Astrocyte (in vitro differentiated cells and primary cell): ENCODE results near the gene RASSF3. TPM values are rescaled to one million over a fixed set of nuclear protein-coding genes. Genes with fewer than 3 reads are reported as not detected.
A peak's percentile ranks its signal among the peaks of the same experiment; 100 is the strongest.
"Not testable (repeated sequence)": the region's sequence is repeated elsewhere in the genome, so short reads cannot be mapped to it uniquely, and the experiment has no call there.

Experiments
- DNase-seq: peaks from one replicate; pipeline ENCODE4 v3.0.0-alpha.2; 2010; ENCODE audit warnings: low read depth
- FAIRE-seq: peaks from 2 replicates; lab custom pipeline; 2011; peaks lifted over from hg19 to GRCh38; lab: Jason Lieb, UNC
- H2AFZ ChIP-seq: 2 replicates; pipeline ENCODE4 v1.6.0; 2012; ENCODE audit warnings: low read depth, low read length, inconsistent platforms
- H3K27ac ChIP-seq: 2 replicates; pipeline ENCODE4 v1.5.1; 2011; ENCODE audit warnings: low read depth, low read length, inconsistent platforms
- H3K27me3 ChIP-seq: 2 replicates; pipeline ENCODE4 v1.6.0; 2011; ENCODE audit warnings: low read length, inconsistent platforms; ENCODE audit not compliant: insufficient read depth
- H3K36me3 ChIP-seq: 2 replicates; pipeline ENCODE4 v1.5.1; 2011; ENCODE audit warnings: low read length, inconsistent platforms; ENCODE audit not compliant: insufficient read depth
- H3K4me1 ChIP-seq: 2 replicates; pipeline ENCODE4 v1.5.1; 2011; ENCODE audit warnings: low read length, inconsistent platforms; ENCODE audit not compliant: insufficient read depth
- H3K4me2 ChIP-seq: 2 replicates; pipeline ENCODE4 v1.6.0; 2012; ENCODE audit warnings: low read length, inconsistent platforms
- H3K4me3 ChIP-seq: 2 replicates; pipeline ENCODE4 v1.5.1; 2011; ENCODE audit warnings: low read depth, mild to moderate bottlenecking, low read length, inconsistent platforms; ENCODE audit not compliant: insufficient read depth
- H3K79me2 ChIP-seq: 2 replicates; pipeline ENCODE4 v1.6.0; 2012; ENCODE audit warnings: mild to moderate bottlenecking, low read length, inconsistent platforms; ENCODE audit not compliant: insufficient read depth
- H3K9ac ChIP-seq: 2 replicates; pipeline ENCODE4 v1.6.0; 2012; ENCODE audit warnings: mild to moderate bottlenecking, low read length, inconsistent platforms
- H3K9me3 ChIP-seq: 2 replicates; pipeline ENCODE4 v1.5.1; 2012; ENCODE audit warnings: low read depth, mild to moderate bottlenecking, low read length, inconsistent platforms; ENCODE audit not compliant: insufficient read depth
- H4K20me1 ChIP-seq: 2 replicates; pipeline ENCODE4 v1.6.0; 2012; ENCODE audit warnings: low read length, inconsistent platforms; ENCODE audit not compliant: insufficient read depth
- H3K27ac Mint-ChIP-seq: one replicate; pipeline ENCODE4 v1.8.0; 2021; ENCODE audit warnings: mild to moderate bottlenecking, mixed read lengths; ENCODE audit not compliant: unreplicated experiment
- H3K27me3 Mint-ChIP-seq: one replicate; pipeline ENCODE4 v1.8.0; 2021; ENCODE audit warnings: low read depth, mixed read lengths; ENCODE audit not compliant: unreplicated experiment
- H3K36me3 Mint-ChIP-seq: one replicate; pipeline ENCODE4 v1.8.0; 2021; ENCODE audit warnings: low read depth, mixed read lengths; ENCODE audit not compliant: unreplicated experiment
- H3K4me1 Mint-ChIP-seq: one replicate; pipeline ENCODE4 v1.8.0; 2021; ENCODE audit warnings: low read depth, mixed read lengths; ENCODE audit not compliant: unreplicated experiment
- H3K4me3 Mint-ChIP-seq: one replicate; pipeline ENCODE4 v1.8.0; 2021; ENCODE audit warnings: mild to moderate bottlenecking, moderate library complexity, mixed read lengths; ENCODE audit not compliant: unreplicated experiment
- H3K9me3 Mint-ChIP-seq: one replicate; pipeline ENCODE4 v1.8.0; 2021; ENCODE audit warnings: mild to moderate bottlenecking, mixed read lengths; ENCODE audit not compliant: unreplicated experiment
- EZH2 ChIP-seq: IDR thresholded peaks from 2 replicates; pipeline ENCODE4 v1.6.1; 2012; ENCODE audit warnings: mild to moderate bottlenecking, low read length, inconsistent platforms; ENCODE audit not compliant: insufficient read depth
- total RNA-seq: library from RNA; stranded (reverse); gene quantifications from 2 replicates; pipeline ENCODE4 v1.2.1, GENCODE V29; 2021
- TF ChIP-seq, protein P1 (sequence below): IDR thresholded peaks from 2 replicates; pipeline ENCODE4 v1.5.1; 2011; ENCODE audit warnings: low read depth, mild to moderate bottlenecking, inconsistent platforms, low read length, moderate library complexity; ENCODE audit not compliant: insufficient read depth

RASSF3 gene
- total RNA-seq, 1 donor from 2014 or later, result 18.3 TPM

DNA sequence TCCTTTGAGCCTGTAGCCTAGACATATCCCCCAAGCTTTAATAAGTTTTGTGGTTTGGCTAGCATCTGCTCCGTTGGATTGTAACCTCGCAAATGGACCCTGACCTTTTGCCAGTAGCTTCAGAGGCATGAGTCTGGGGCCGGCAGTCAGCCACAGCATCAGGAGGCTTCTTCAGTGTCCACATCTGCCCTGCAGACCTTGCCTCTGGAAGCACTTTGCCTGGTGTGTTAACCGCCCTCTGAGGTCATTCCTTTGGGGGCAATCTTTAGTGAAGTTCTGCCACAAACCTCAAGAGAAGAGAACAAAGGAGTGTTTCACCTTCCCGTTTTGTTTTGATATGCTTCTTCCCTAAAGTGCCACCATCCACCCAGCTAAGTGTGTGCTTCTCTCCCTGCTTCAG, 77.5 kb downstream of the RASSF3 start:
- no peak overlapping the region for H3K27ac Mint-ChIP-seq
- DNase-seq (peak; percentile 35), FAIRE-seq (no peak)

DNA sequence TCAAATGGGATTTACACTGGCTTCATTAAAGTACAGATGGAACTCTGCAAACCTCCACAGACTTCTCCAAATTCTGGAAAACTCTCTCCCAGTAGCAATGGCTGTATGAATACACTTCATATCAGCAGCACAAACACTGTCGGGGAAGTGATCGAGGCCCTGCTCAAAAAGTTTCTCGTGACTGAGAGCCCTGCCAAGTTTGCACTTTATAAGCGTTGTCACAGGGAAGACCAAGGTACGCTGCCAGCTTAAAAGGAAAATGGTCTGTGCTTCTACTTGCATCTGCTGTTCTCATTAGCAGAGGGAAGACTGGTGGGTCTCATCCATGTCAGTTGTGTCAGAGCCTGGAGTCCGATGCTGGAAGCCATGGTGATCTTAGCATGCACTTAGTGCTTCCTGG, 77.9 kb downstream of the RASSF3 start:
- FAIRE-seq (no peak), DNase-seq (no peak)
- Histone ChIP-seq H2AFZ (no peak overlapping the region), H3K79me2 (peaks cover 2% of the 10 kb centered on the region), H3K27ac (no peak overlapping the region), H3K9ac (no peak overlapping the region), H3K4me1 (no peaks in the 10 kb centered on the region), H3K4me3 (no peak overlapping the region), H3K36me3 (no peaks in the 10 kb centered on the region), H3K4me2 (no peak overlapping the region), H3K9me3 (no peaks in the 10 kb centered on the region), H4K20me1 (peaks cover 3% of the 10 kb centered on the region), H3K27me3 (no peaks in the 10 kb centered on the region)
- Mint-ChIP-seq H3K4me1 (peaks cover 17% of the 10 kb centered on the region), H3K4me3 (no peak overlapping the region), H3K27ac (no peak overlapping the region), H3K27me3 (no peaks in the 10 kb centered on the region), H3K36me3 (peaks cover 10% of the 10 kb centered on the region), H3K9me3 (no peaks in the 10 kb centered on the region)
- no peak for TF ChIP-seq EZH2
- TF ChIP-seq, protein P1, sequence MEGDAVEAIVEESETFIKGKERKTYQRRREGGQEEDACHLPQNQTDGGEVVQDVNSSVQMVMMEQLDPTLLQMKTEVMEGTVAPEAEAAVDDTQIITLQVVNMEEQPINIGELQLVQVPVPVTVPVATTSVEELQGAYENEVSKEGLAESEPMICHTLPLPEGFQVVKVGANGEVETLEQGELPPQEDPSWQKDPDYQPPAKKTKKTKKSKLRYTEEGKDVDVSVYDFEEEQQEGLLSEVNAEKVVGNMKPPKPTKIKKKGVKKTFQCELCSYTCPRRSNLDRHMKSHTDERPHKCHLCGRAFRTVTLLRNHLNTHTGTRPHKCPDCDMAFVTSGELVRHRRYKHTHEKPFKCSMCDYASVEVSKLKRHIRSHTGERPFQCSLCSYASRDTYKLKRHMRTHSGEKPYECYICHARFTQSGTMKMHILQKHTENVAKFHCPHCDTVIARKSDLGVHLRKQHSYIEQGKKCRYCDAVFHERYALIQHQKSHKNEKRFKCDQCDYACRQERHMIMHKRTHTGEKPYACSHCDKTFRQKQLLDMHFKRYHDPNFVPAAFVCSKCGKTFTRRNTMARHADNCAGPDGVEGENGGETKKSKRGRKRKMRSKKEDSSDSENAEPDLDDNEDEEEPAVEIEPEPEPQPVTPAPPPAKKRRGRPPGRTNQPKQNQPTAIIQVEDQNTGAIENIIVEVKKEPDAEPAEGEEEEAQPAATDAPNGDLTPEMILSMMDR, result no peak

More for the DNA sequence above, 77.5 kb downstream of the RASSF3 start:
- Histone ChIP-seq H2AFZ (no peak overlapping the region), H3K27me3 (no peaks in the 10 kb centered on the region), H3K27ac (no peak overlapping the region), H3K4me3 (no peak overlapping the region), H3K79me2 (peaks cover 6% of the 10 kb centered on the region), H3K36me3 (no peaks in the 10 kb centered on the region), H3K9me3 (no peaks in the 10 kb centered on the region), H4K20me1 (peaks cover 4% of the 10 kb centered on the region), H3K4me2 (no peak overlapping the region), H3K9ac (no peak overlapping the region), H3K4me1 (no peaks in the 10 kb centered on the region)
- peaks cover 17% of the 10 kb centered on the region for H3K4me1 Mint-ChIP-seq
- H3K27me3 Mint-ChIP-seq, result no peaks in the 10 kb centered on the region
- H3K36me3 Mint-ChIP-seq, result peaks cover 10% of the 10 kb centered on the region
- TF ChIP-seq EZH2, result no peak
- TF ChIP-seq, protein P1, result no peak
- no peaks in the 10 kb centered on the region for H3K9me3 Mint-ChIP-seq
- no peak overlapping the region for H3K4me3 Mint-ChIP-seq

DNA sequence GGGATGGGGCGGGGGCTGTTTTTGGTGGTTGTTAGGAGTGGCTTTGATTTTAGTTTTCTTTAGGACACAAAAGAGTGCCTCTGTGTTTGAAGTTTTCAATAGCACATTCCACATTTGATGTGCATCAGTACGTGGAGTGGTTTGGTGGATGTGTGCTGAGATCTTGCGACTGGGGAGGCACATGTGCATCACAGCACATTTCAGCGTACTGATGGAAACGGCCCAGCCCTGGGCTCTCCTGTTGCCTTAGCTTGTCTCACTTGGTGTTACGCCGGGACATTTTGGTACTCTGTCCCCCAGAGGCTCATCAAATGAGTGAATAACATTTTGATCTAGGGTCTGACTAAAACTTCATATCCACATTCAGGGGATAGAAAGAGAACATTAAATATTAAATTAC, 78.4 kb downstream of the RASSF3 start:
- H3K27me3 ChIP-seq, result no peaks in the 10 kb centered on the region
- Mint-ChIP-seq H3K27ac (no peak overlapping the region), H3K4me3 (no peak overlapping the region), H3K4me1 (peaks cover 17% of the 10 kb centered on the region), H3K9me3 (no peaks in the 10 kb centered on the region), H3K36me3 (peaks cover 9% of the 10 kb centered on the region), H3K27me3 (no peaks in the 10 kb centered on the region)
- H2AFZ ChIP-seq, result no peak overlapping the region
- H4K20me1 ChIP-seq, result no peaks in the 10 kb centered on the region
- no peak for DNase-seq
- no peak for TF ChIP-seq EZH2
- TF ChIP-seq, protein P1, result no peak
- no peaks in the 10 kb centered on the region for H3K36me3 ChIP-seq
- no peaks in the 10 kb centered on the region for H3K4me1 ChIP-seq
- no peaks in the 10 kb centered on the region for H3K79me2 ChIP-seq
- H3K4me3 ChIP-seq, result no peak overlapping the region
- no peaks in the 10 kb centered on the region for H3K9me3 ChIP-seq
- no peak overlapping the region for H3K9ac ChIP-seq
- H3K27ac ChIP-seq, result no peak overlapping the region
- FAIRE-seq, result no peak
- H3K4me2 ChIP-seq, result no peak overlapping the region

DNA sequence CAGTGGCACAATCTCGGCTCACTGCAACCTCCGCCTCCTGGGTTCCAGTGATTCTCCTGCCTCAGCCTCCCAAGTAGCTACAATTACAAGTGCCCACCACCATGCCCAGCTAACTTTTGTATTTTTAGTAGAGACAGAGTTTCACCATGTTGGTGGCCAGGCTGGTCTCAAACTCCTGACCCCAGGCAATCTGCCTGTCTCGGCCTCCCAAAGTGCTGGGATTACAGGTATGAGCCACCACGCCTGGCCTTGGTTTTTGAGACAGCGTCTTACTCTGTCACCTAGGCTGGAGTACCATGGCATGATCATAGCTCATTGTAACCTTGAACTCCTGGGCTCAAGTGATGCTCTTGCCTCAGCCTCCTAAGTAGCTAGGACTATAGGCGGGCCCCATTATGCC, 79.9 kb downstream of the RASSF3 start:
- not testable (repeated sequence) for H3K4me1 ChIP-seq, H3K36me3 Mint-ChIP-seq, H3K4me2 ChIP-seq, DNase-seq, H3K4me3 Mint-ChIP-seq, H3K79me2 ChIP-seq, H3K36me3 ChIP-seq, H3K9me3 ChIP-seq, H3K27ac ChIP-seq, H3K9me3 Mint-ChIP-seq, H4K20me1 ChIP-seq, H3K9ac ChIP-seq, H3K27me3 Mint-ChIP-seq, FAIRE-seq, H3K4me3 ChIP-seq, H3K27ac Mint-ChIP-seq, H3K27me3 ChIP-seq, H2AFZ ChIP-seq
- H3K4me1 Mint-ChIP-seq, result peaks cover 17% of the 10 kb centered on the region
